Measurements from ENCODE around the gene FAM120B. TPM values are rescaled to one million over a fixed set of nuclear protein-coding genes. Genes with fewer than 3 reads are reported as not detected.

FAM120B gene
- total RNA-seq, 1 experiment from 2014 or later = 23.4 TPM

- DNase-seq (ENCODE audit: unreplicated experiment) = no peak
- no peak for TF ChIP-seq CTCF (IDR thresholded peaks at IDR 0.05; ENCODE audit: unreplicated experiment)
- no peaks in the 10 kb centered on the region for H3K36me3 Mint-ChIP-seq (ENCODE audit: insufficient read depth, unreplicated experiment)
- H3K27me3 Mint-ChIP-seq (ENCODE audit: insufficient read depth, unreplicated experiment) = peaks cover 6% of the 10 kb centered on the region
- CTCF ChIA-PET = no interaction called here
- no peak overlapping the region for H3K4me3 Mint-ChIP-seq (ENCODE audit: unreplicated experiment)
- no peak overlapping the region for H3K27ac Mint-ChIP-seq (ENCODE audit: low read depth, unreplicated experiment)
- H3K9me3 Mint-ChIP-seq (ENCODE audit: unreplicated experiment) = no peaks in the 10 kb centered on the region
- no TSS peak for BruUV-seq (replicated peaks)
- POLR2A ChIA-PET = no interaction called here
- intact Hi-C loops (cut with micrococcal nuclease) = no loop called here
- peaks cover 6% of the 10 kb centered on the region for H3K4me1 Mint-ChIP-seq (ENCODE audit: insufficient read depth, unreplicated experiment)
Measured at GRCh38 chr6:170278743-170279094, 27.8 kb upstream of the FAM120B start.

- intact Hi-C loops (cut with micrococcal nuclease) = no loop called here
- POLR2A ChIA-PET = no interaction called here
- CTCF ChIA-PET = interaction anchor here (0.7 to 1.3 kb wide), 2 partner anchors 107 to 448 kb away, joined by 3 read pairs; no protein-coding TSS in a partner anchor
- Mint-ChIP-seq H3K4me3 (ENCODE audit: unreplicated experiment) (no peak overlapping the region), H3K36me3 (ENCODE audit: insufficient read depth, unreplicated experiment) (no peaks in the 10 kb centered on the region), H3K27me3 (ENCODE audit: insufficient read depth, unreplicated experiment) (no peaks in the 10 kb centered on the region), H3K9me3 (ENCODE audit: unreplicated experiment) (no peaks in the 10 kb centered on the region), H3K4me1 (ENCODE audit: insufficient read depth, unreplicated experiment) (peaks cover 6% of the 10 kb centered on the region), H3K27ac (ENCODE audit: low read depth, unreplicated experiment) (no peak overlapping the region)
- DNase-seq (ENCODE audit: unreplicated experiment) = no peak
- TF ChIP-seq CTCF (IDR thresholded peaks at IDR 0.05; ENCODE audit: unreplicated experiment) = no peak
- no TSS peak for BruUV-seq (replicated peaks)
Measured at GRCh38 chr6:170279426-170279825, 27.1 kb upstream of the FAM120B start.

GRCh38 chr6:170279977-170280688 is 26.4 kb upstream of the FAM120B start:
- TF ChIP-seq CTCF (IDR thresholded peaks at IDR 0.05; ENCODE audit: unreplicated experiment) = no peak
- BruUV-seq (replicated peaks) = no TSS peak
- POLR2A ChIA-PET = interaction anchor here (0.6 kb wide), 1 partner anchor 54 kb away, joined by 4 read pairs; no protein-coding TSS in a partner anchor
- Mint-ChIP-seq H3K4me3 (ENCODE audit: unreplicated experiment) (peak overlapping the region; percentile 57), H3K36me3 (ENCODE audit: insufficient read depth, unreplicated experiment) (no peaks in the 10 kb centered on the region), H3K27me3 (ENCODE audit: insufficient read depth, unreplicated experiment) (no peaks in the 10 kb centered on the region), H3K27ac (ENCODE audit: low read depth, unreplicated experiment) (no peak overlapping the region), H3K9me3 (ENCODE audit: unreplicated experiment) (no peaks in the 10 kb centered on the region), H3K4me1 (ENCODE audit: insufficient read depth, unreplicated experiment) (peaks cover 6% of the 10 kb centered on the region)
- CTCF ChIA-PET = interaction anchor here (1.3 kb wide), 1 partner anchor 448 kb away, joined by 3 read pairs; no protein-coding TSS in a partner anchor
- intact Hi-C loops (cut with micrococcal nuclease) = no loop called here
- DNase-seq (ENCODE audit: unreplicated experiment) = peak; percentile 42

- no peaks in the 10 kb centered on the region for H3K27me3 Mint-ChIP-seq (ENCODE audit: insufficient read depth, unreplicated experiment)
- TF ChIP-seq CTCF (IDR thresholded peaks at IDR 0.05; ENCODE audit: unreplicated experiment) = no peak
- DNase-seq (ENCODE audit: unreplicated experiment) = no peak
- H3K4me3 Mint-ChIP-seq (ENCODE audit: unreplicated experiment) = no peak overlapping the region
- H3K9me3 Mint-ChIP-seq (ENCODE audit: unreplicated experiment) = no peaks in the 10 kb centered on the region
- H3K4me1 Mint-ChIP-seq (ENCODE audit: insufficient read depth, unreplicated experiment) = peaks cover 6% of the 10 kb centered on the region
- no peaks in the 10 kb centered on the region for H3K36me3 Mint-ChIP-seq (ENCODE audit: insufficient read depth, unreplicated experiment)
- ChIA-PET CTCF (no interaction called here), POLR2A (no interaction called here)
- BruUV-seq (replicated peaks) = no TSS peak
- intact Hi-C loops (cut with micrococcal nuclease) = no loop called here
- H3K27ac Mint-ChIP-seq (ENCODE audit: low read depth, unreplicated experiment) = no peak overlapping the region
Measured at GRCh38 chr6:170280689-170281045, 25.9 kb upstream of the FAM120B start.
